Measurements from ENCODE around the gene TIAM2.

The TIAM2 gene

GRCh38 chr6:155066361-155066760 lies 71.2 kb downstream of the TIAM2 start:
- TF ChIP-seq, protein P1, sequence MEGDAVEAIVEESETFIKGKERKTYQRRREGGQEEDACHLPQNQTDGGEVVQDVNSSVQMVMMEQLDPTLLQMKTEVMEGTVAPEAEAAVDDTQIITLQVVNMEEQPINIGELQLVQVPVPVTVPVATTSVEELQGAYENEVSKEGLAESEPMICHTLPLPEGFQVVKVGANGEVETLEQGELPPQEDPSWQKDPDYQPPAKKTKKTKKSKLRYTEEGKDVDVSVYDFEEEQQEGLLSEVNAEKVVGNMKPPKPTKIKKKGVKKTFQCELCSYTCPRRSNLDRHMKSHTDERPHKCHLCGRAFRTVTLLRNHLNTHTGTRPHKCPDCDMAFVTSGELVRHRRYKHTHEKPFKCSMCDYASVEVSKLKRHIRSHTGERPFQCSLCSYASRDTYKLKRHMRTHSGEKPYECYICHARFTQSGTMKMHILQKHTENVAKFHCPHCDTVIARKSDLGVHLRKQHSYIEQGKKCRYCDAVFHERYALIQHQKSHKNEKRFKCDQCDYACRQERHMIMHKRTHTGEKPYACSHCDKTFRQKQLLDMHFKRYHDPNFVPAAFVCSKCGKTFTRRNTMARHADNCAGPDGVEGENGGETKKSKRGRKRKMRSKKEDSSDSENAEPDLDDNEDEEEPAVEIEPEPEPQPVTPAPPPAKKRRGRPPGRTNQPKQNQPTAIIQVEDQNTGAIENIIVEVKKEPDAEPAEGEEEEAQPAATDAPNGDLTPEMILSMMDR (conservative IDR thresholded peaks at IDR 0.05): no peak
- H3K27ac ChIP-seq: no peak overlapping the region

- TF ChIP-seq, protein P1 (conservative IDR thresholded peaks at IDR 0.05): no peak
- no peak overlapping the region for H3K27ac ChIP-seq
Measured at GRCh38 chr6:155066921-155067680, 72.0 kb downstream of the TIAM2 start.

- TF ChIP-seq, protein P1 (conservative IDR thresholded peaks at IDR 0.05): no peak
Measured at GRCh38 chr6:155067956-155068615, 73.0 kb downstream of the TIAM2 start.

DNA sequence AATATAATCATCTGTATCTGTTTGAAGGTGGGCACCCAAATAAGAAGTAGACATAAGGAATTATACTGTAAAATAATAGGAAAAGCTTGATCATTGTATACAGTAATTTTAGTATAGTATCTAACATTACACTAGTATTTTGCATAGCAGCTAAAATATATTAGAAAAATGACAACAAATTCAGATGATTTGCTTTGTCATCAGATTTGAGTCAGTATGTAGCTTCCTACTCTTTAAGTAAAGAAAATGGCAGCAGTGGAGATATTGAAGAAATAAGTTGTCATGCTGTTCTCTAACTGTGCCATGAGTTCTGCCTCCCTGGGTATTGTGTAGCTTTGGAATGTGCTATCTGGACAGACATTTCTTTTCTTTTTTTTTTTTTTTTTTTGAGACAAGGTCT lies 74.4 kb downstream of the TIAM2 start:
- no peak overlapping the region for H3K27ac ChIP-seq
- TF ChIP-seq, protein P1 (conservative IDR thresholded peaks at IDR 0.05): no peak

More at GRCh38 chr6:155067956-155068615, 73.0 kb downstream of the TIAM2 start:
- no peak overlapping the region for H3K27ac ChIP-seq

- TF ChIP-seq, protein P1 (conservative IDR thresholded peaks at IDR 0.05): no peak
- H3K27ac ChIP-seq: no peak overlapping the region
Measured at GRCh38 chr6:155075930-155076695, 81.0 kb downstream of the TIAM2 start.

DNA sequence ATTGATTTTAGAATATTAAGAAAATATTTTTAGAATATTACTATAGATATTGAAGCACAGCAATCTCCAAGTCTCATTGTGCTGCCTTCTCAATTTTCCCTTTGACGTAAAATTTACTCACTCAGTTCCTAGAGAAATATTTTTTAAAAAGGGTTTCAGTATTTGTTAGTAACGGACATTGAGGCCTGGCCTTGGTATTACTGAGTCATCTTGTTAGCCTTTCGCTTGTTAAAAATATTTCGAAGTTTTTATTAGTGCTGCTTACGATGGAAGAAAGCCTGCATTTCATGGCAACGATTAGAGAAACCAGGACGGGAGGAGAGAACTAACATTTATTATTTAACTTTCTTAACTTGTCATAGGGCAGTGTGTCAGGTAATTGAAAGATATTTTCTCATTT lies 82.2 kb downstream of the TIAM2 start:
- TF ChIP-seq, protein P1 (conservative IDR thresholded peaks at IDR 0.05): no peak
- H3K27ac ChIP-seq: no peak overlapping the region

GRCh38 chr6:155077784-155078183 lies 82.7 kb downstream of the TIAM2 start:
- TF ChIP-seq, protein P1 (conservative IDR thresholded peaks at IDR 0.05): no peak
- no peak overlapping the region for H3K27ac ChIP-seq

All from VCaP (cell line).